ENCODE measurements around the gene DNAJC15.

Gene DNAJC15

GRCh38 chr13:43129066-43129465, 105.7 kb downstream of the DNAJC15 start:
- no peak for DNase-seq

- DNase-seq: no peak
Measured at GRCh38 chr13:43129511-43130110, 106.2 kb downstream of the DNAJC15 start.

DNA sequence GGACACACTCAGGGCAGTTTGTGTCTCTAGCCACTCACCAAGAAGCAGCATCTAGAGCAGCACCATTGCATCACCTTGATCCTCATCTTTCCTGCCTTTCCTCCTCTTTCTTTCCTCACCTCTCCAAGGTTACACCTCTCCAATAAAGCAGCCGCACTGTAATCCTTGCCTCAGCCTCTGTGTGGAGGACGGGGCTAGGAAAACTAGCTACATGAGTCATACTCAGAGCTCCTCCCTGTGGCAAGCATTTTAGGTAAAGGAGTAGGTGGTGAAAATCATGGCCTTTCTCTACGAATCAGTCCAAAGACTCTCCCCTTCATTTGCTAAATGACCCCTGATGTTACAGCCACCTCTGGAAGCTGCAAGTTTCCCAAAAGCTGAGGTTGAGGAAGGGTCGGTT, 108.9 kb downstream of the DNAJC15 start:
- peak in 1 of 2 donors; percentile 11 for DNase-seq

- DNase-seq: no peak
Measured at GRCh38 chr13:43132911-43133310, 109.5 kb downstream of the DNAJC15 start.

DNA sequence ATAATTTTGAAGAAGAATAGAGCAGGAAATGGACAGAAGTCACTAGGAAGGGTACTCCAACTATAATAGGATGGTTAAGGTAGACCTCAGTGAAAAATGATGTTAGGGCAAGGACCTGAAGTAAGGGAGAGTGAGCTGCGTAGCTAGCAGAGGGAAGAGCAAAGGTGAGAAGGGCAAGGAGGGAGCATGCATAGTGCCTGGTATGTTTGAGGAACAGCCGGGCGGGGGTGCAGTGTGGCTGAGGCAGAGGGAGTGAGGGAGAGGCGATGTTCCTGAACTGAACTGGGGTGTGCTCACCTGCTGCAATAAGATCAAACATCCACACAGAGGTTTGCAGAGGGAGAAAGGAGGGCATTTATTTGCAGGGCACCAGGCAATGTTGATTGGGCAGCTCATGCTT, 110.4 kb downstream of the DNAJC15 start:
- no peak for DNase-seq

DNA sequence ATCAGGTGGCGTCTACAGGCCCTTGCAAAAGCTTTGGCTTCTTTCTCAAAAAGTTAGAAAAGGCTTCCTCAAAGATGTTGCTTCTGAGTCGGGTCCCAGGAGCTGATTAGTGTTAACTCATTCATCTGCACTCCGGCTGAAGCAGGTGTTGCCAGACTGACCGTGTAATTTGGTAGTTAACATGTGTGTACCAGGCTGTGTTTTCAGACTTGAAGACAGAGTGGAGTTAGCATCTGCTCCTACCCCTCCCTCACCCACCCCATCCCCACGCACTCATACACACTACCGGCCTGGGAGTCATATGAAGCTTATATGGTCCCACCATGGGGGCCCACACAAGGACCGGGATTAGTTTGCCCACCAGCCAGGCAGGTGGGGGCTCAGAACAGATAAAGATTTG, 111.5 kb downstream of the DNAJC15 start:
- no peak for DNase-seq

DNA sequence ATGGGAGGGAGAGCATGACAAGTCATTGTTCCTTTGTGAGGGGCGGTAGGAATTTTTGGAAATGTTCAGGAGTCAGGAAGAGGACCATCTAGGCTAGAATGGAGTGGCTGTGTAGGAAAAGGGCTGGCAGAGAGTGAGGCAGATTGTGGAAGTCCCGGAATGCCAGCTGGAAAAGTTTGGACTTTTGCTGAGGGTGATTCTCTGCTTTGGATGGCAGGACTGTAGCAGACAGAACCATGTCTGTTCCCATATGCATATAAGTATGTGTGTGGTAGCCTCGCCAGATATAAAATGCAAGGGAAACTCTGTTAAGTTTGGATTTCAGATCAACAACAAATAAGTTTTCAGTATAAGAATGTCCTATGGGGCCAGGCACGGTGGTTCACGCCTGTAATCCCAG, 112.1 kb downstream of the DNAJC15 start:
- no peak for DNase-seq

DNA sequence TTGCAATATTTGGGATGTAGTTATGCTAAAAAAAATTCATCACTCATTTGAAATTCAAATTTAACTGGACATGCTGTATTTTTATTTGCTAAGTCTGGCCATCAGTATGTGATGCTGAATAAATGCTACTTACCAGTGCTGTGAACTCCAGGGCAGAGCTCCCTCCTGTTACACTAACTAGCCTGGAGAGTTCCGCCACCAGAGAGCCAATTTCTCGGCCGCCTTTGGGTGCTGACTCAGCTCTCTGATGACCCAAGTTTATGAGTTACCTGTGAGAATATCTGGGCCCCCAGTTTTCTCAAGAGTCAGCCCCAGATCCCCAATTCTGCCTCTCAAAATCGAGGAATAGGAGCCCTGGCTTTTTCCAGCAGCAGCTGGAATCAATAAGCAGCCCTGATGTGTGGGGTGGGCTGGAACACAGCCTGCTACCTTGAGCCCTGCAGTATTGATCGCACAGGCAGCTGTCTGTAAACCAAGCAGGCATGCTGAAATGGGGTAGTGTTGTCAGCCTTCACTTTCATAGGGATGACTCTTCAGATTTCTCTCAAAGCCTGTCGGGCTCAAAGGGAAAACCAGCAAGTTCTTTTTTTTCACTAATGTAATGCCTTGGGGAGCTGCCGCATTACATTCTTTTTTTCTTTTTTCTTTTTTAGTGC, 113.7 kb downstream of the DNAJC15 start:
- no peak for DNase-seq

- DNase-seq: no peak
Measured at GRCh38 chr13:43139211-43139610, 115.8 kb downstream of the DNAJC15 start.

- no peak for DNase-seq
Measured at GRCh38 chr13:43139921-43140320, 116.5 kb downstream of the DNAJC15 start.

- no peak for DNase-seq
Measured at GRCh38 chr13:43140985-43141384, 117.6 kb downstream of the DNAJC15 start.

DNA sequence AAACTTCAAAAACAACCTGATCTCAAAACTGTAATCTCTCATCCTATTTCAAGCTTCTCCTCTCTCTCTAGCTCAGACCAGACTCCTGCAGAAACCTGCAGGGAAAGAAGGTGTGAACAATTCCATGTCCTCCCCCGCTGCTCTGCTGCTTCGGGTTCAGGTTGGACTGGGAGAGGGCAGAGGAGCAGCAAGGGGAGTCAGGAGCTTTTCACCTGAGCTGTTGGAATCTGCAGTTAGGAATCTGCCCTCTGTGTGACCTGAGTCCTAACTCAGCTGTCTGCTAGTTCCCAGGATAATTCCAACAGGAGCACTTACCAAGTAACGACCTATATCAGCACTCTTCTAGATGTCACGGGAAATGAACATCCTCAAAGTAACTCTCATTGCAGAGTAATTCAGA, 118.3 kb downstream of the DNAJC15 start:
- DNase-seq: no peak

DNA sequence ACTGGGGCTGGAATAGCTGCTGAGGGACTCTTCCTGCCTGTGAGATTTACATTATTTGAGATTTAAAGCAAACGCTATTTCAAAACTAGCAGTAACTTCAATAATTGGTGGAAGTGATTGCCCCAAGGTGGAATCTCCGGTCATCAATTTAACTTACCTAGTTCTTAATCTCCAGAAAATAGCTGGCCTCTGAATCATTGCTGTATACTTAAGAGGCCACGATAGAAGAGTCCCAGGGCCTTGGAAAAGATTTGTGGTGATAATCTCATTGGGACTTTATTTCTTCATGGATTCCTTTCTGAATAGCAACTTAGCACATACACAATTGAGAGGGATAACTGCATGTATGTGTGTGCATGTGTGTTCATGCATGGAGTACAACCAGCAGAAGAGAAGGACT, 120.2 kb downstream of the DNAJC15 start:
- DNase-seq: no peak

GRCh38 chr13:43145534-43146196, 122.3 kb downstream of the DNAJC15 start:
- no peak for DNase-seq

- DNase-seq: no peak
Measured at GRCh38 chr13:43146400-43146799, 123.0 kb downstream of the DNAJC15 start.

GRCh38 chr13:43150369-43151207, 127.2 kb downstream of the DNAJC15 start:
- no peak for DNase-seq

DNA sequence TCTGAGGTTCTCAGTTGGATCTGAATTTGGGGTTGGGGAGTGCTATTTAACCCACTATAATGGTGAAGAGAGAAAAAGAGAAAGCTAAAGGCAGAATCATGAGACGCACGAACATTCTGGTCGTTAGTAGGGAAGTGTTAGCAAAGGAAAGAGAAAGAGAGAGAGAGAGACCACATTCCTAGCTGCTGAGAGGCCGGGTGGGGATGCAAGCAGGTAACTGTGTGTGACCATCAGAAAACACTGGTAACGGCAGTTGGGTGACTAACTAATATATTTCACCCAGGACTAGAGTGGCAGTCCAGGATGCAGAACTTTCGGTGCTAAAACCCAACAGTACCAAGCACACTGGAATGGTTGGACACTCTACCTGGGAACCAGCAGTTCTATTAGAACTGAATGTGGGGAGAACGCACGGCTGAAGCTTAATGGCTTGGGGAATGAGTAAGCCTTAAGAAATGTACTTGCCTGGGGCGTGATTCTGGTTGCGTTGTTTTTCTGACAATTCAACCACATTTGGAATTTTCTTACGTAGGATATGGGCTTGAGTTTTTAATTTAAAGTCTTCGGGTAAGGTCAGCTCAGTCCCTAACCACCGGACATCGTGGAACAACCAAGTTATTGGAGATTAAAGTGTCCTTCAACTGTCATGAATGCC, 130.2 kb downstream of the DNAJC15 start:
- DNase-seq: no peak

GRCh38 chr13:43154156-43154651, 130.8 kb downstream of the DNAJC15 start:
- DNase-seq: no peak

- DNase-seq: no peak
Measured at GRCh38 chr13:43154839-43155238, 131.5 kb downstream of the DNAJC15 start.

DNA sequence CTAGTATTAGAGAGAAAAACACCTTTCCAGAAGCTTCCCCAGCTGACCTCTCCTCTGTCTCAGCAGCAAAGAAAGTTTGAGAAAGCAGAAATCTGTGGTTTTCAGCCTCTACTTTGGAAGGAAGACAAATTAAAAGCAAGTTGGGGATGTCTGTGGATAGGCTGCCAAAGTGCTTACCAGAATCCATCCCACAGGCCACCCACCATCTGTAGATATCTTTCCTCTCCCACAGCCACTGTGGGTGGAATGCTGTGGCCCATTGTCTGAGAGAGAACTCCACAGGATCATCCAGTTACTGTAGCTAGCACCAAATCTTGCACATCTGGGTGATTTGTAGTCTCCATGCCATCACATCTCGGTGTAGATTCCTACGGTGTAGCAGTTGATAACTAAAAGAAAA, 133.5 kb downstream of the DNAJC15 start:
- no peak for DNase-seq

DNA sequence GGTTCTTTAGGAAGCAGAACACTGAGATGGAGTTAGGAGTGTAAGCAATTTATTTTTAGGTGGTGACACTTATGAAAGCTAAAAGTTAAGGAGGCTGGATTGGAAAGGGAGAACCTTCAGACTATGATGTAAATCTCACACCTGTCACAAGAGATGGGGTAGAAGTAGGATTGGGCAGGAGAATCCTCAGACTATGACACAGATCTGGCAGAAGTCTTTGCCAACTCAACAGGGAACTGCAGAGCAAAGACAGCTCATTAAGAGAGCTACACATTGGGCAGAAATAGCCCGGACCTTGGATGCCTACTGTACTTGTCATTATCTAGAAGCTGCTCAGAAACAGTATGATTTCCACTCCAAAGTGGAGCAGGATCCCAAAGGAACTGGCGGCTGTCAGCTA, 134.4 kb downstream of the DNAJC15 start:
- DNase-seq: no peak

DNA sequence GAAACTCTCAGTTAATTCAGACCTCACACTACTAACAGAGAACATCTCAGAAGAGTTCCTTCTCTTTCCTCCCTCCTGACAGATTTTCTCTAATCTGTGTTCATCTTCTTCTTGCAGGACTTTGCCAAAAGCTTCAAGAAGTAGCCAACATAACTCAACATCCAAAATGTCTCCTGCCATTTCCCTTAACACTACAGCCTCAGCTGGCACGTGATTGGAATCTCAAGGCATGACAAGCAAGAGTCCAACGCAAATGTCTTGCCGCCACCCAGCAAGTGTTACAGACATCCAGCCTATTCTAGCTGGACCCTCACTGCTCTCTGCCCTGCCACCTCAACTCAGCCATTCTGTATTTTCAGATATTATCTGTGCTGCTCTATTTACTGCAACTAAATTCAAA, 135.1 kb downstream of the DNAJC15 start:
- DNase-seq: no peak

DNA sequence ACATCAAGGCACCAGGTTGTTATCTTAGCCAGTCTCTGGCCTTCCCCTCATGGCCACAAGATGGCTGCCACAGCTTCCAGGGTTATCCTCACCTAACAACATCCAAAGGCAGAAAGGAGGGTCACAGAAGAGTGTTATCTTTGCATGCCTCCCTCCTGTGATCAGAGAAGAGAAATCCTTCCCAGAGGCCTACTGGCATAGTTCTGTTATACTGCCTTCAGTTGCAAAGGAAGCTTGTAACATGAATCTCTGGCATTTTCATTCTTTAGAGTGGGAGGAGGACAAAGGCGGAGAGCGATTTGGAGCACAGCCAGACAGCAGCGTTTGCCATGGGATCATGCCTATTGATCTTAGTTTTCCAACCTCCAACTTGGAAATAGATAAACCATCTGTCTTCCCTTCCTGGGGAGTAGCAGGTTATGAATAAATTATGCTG, 135.7 kb downstream of the DNAJC15 start:
- DNase-seq: no peak
